Activated CD4-positive, CD25-positive, alpha-beta regulatory T cell treated with anti-CD3 and anti-CD28 coated beads, Interleukin-2, amount 50 U/mL, for 72 hours (primary cell): Measurements from ENCODE around the gene GADL1.

Source experiments
- DNase-seq: peaks from one replicate; pipeline ENCODE4 v3.0.0; 2021

Gene GADL1

DNA sequence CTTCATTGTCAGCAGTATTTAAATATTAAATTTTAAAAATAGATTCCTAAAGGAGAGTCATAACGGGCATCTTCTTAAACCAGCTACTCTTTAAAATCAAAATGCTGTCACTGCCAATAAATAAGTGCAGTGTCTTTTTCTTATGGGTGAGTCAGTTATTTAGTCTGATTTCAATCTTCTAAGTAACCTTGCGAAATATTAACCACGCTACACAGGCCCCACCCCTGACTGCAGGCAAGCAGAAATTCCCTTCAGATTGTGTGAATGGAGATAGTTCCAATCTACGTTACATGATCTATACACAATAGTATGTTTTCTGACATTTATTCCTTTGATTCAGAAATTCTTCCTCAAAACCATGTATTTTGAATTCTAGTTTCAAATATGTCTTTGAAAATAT lies 141.5 kb downstream of the GADL1 start:
- no peak for DNase-seq

DNA sequence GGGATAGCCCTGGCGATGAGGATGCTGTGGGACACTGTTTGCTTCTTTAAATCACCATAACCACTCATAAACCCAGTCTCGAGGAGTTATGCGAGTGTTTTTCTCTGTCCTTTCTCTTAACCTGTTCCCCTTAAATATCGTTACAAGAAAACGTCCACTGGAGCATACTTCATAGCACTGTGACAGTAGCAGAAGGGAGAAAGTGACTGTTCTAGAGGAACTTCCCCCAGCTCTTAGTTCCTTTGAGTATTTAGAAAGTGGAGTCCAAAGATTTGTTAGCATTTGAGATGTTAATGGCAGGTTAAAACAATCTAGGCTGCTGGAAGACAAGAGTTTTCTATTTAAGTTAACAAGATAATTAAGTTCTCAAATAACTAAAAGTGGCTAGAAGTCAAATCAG lies 142.0 kb downstream of the GADL1 start:
- no peak for DNase-seq

DNA sequence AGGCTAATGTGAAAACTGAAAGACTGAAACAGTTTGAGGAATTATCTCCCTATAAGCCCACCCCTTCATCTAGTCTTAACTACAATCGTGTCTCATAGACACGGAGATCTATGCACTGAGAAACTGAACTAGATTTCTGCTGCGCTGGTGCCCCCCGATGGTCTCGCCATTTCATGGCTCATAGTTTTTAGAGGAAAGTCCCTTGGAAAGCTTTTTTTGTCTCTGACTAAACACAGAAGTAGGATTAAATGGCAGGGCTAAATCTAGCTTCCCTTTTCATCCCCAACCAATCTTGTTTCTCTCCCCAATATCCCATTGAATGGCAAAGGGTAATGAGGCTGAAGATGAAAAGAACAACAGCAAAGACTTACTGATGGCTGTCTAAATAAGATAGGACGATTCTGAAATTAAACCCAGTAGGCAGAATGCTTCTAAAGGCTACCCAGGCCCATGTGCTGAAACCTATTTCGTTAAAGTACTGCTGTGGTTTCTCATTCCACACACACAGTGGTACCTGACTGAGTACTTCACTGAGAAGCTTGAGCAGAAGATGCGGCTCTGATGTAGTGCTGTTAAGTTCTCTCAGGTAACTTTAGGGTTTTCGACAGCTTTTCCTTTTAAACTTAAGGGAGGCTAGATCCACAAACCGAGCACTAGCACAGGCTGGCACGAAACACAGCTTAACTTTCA lies 142.7 kb downstream of the GADL1 start:
- DNase-seq: no peak

DNA sequence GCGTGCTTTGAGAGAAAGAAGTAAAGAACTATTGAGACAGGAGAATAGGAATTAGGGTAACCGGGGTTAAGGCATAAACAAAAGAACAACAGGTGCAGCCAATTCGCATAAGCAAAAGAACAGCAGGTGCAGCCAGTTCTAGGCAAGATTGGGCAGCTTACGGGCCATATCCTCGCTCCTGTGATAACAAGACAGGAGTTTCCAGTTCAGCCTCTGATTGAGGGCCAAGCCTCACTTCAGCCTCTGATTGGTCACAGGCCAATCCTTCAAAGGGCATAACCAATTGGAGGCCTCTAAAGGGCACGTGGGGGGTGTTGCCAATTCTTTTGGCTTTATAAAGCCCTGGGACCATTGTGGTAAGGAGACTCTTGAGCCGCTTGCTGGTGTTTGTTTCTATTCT lies 143.5 kb downstream of the GADL1 start:
- no peak for DNase-seq

DNA sequence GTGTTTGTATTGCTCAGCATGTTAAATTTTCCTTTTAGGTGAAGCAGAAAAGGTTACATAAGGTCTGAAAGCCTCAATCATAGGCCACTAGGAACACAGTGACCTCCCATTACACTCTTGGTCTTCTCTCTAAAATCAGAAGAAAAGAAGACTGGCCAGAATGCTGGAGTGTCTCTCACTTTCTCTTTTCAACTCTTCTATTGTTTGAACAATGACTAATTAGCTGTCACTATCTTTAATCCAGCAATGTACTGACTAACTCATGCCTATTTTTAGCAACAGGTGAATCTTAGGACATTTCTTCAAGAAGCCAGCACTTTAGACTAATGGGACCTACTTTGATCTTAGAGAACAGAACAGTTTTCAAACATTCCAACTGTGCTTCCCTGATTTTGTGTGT lies 145.2 kb downstream of the GADL1 start:
- no peak for DNase-seq

DNA sequence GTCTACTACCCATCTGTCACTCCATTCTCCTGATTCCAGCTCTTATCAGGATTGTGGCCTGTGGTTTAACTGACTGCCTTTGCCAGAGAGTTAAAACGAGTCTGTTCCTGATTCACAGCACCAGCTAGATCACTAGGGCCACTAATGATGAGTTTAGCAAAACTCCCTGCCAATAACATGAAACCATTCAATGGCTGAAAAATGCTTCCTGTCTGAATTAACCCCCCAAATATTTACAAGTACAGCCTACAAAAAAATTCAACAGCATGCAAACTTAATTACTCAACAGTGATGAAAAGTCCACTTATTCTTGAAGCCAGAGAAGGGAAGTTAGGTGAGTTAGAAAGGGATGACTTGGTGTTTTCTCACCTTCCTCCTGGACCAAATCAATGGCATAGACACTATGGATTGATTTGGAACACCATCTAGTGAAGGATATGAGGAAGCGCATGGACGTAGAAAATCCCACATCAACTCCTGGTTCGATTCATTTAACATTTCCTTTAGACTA lies 146.6 kb downstream of the GADL1 start:
- no peak for DNase-seq

DNA sequence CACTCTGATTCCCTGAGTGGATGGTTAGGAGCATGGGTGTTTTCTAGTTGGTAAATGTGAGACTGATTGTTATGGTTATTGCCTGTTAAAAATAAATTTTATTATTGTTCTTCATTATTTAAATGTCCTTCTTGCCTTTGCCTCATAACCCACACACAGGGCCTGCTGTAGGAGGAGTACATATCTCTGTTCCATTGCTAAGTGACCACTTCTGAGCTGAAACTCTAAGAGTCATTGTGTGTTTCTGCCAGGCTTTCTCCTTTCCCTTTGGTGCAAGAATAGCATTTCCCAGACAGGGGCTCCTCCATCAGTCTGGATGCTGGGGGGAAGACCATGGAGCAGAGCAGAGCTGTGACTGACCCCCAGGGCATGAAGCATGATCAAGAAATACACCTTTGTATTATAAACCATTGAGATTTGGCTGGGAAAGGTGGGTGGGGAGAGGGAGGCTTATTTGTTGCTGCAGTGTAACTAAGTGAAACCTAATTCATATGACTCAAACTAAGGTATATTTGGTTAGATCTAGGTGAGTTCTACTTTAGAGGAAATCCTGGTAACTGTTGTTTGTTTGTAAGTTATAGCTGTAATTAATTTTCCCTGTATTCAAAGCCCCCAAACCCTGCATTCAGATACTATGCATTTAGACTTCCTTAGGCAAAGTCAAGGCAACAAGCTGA lies 150.7 kb downstream of the GADL1 start:
- DNase-seq: no peak

DNA sequence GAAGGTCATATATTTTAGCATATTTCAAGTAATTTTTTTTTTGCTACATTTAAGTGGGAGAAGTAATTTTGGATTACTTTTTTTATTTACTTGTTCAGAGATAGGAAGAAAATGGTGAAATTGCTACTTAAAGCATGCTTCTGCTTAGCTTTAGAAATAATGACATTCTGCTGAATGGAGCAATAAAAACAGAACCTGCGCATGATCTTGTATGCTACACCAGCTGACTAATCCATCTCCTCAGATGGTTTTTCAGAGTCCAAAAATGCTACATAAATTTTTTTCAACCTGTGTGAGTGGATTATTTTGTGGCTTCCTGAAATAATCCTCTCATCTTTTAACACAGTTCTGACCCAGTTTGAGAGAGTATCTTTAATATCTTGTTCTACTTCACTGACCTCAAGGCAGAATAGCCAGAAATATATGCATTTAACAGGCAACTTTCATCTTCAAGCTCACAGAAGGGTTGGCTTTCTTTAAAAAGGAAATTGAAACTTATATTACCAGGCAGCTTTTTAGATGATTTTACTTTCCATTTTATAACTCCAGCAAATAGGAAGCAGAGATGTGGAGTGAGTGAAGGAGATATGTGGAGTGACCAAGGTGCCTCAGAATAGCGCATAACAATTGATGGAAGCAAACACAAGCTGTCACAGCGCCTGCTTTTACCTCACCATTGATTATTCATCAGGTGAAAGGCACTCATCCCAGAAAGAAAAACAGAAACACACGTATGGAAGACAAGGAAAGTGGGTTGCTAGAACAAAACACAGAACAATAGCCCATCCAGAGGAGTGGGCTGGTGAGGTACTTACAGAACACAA lies 151.5 kb downstream of the GADL1 start:
- DNase-seq: no peak

DNA sequence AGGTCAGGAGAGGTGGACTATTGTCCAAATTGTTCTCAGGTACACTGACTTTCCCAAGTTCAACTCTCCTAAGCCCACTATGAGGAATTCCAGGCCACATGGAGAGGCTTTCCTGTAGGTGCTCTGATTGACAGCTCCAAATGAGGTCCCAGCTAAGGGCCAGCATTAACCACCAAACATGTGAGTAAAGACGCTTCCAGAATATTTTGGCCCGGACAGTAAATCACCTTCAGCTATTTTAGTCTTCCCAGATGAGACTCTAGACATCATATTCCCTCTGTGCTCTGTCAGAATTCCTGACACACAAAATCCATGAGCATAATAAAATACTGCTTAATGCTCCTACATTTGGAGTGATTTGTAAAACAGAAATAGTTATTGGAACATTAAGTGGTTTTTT lies 152.6 kb downstream of the GADL1 start:
- no peak for DNase-seq

DNA sequence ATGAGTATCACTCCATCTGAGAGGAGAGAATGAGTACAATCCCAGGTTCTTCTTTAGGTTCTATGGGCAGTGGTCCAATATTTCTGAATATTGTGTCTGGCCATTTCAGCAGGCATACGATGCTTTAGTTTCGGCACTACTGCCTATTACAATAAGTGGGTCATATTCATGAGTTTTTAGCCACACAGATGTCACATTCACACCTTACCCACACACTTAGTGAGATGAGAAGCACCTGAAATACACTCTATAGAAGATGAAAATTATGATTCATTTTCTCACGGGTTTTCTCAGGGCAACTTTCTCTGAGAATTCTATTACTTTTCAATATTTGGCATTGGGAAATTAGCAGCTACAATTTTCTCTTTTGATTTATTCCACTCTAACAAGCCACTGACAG lies 155.9 kb downstream of the GADL1 start:
- no peak for DNase-seq

DNA sequence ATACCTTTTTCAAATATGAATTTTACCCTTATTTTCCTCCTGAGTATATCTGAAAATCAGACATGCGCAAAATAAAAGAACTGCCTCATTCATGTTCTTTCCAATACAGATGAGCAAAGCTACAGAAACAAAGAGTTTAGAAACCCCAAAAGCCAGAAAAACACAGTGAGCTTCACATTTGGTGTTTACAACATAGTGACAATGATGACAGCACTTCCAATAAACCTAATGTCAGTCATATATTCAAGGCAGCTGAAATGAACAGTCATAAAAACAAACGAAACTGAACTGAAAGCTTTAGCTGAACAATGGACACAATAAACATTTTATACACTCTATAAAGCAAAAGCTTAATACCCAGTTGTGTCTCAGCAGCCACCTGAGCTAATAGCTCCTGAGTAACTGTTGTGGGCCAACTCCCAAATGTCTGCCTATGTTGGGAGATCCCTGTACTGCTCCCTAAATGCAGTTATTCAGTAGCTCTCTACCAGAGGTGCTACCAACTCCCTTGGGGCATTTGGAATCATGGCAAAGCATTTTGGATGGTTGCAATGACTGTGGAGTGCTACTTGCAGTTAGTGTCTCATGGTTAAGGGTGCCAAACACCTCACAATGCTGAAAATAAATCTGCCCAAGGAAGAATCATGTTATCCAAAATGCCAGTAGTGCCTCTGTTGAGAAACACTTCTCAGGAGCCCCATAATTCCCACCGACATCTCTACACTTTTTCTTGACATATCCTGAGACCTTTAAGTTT lies 156.5 kb downstream of the GADL1 start:
- DNase-seq: no peak

DNA sequence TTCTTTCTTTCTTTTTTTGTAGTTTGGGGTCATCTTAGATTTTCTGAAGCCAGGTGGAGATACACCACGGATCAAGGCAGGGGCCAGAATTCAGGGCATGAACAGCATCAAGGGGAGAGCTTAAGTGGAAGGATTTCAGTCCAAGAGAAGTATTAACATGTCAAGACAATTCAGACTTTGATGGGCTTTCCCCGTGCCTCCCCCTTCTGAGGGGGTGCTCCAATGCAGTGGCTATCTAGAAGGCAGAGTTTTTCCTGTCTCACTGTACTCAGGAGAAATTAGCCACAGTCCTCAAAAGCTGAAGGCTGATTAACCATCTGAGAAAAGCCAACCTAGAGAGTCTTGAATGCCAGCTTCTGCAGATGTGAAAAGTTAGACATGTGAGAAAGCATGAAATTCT lies 160.8 kb downstream of the GADL1 start:
- DNase-seq: no peak

DNA sequence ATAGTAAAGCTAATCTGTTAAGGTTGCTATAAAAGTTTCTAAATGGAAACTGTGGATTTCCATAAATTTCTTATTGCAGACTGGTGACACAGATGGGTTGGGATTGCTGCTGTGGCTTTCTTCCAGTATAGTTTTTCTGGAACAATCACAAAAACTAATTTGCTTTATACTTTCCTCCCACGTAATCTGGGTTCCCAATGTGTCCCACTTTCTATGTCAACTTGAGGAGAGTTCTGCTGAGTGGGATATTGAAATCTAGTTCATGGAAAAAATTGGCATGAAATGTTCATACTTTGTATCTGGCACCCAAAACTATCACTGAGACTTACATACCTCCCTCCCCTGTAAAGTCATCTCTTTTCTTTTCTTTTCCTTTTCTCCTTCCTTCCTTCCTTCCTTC lies 161.3 kb downstream of the GADL1 start:
- no peak for DNase-seq

DNA sequence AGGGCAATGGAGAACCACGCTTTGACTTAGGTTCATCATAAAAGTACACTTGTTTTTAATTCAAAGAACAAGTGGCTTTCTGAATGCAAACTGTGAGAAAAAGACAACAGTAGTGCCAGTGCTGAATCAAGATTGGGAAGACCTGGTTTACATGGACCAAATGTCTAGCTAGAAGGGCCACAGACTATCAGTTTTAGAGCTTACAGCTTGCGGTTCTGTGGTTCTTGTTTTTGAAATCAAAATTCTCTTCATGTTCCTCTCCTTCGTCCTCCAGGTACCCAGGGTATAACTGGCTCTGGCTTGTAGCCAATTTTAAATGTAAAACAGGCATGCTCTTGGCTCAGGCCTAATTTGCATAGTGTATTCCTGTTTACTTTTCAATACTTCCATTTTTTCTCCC lies 163.5 kb downstream of the GADL1 start:
- DNase-seq: no peak

DNA sequence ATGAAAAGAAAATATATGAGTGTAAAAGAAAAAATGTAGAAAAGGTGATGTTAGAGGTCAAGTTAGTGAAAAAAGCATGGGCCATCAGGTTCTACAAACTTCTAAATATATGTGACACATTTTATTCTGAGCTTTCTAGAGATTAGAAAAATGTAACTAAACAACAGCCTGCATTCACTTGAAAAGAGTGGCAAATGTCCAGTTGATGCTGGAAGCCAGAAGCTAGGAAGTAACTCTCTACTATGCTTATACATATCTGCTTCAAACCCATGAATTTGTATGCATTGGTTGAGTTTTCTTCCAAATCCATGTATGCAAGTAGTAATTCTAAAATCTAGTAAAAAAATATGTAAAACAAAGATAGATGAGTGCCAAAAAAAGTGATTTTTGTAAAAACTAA lies 164.5 kb downstream of the GADL1 start:
- no peak for DNase-seq

DNA sequence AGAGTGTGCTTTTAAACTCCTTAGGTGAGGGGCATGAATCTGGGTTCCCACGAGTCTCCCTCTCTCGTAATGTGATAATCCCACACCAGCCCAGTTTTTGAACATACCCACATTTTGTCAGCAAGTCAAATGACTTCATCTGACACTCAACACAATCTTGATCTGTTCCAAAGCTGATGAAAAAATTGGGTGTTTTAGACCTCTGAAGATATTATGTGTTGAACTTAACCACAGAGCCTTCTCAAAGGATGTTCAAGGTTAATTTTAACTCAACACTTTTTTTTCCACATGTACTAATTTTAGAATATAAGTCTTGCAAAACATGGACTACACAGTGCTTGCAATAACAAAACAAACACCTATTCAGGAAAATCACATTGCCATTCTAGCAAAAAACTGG lies 164.9 kb downstream of the GADL1 start:
- no peak for DNase-seq

DNA sequence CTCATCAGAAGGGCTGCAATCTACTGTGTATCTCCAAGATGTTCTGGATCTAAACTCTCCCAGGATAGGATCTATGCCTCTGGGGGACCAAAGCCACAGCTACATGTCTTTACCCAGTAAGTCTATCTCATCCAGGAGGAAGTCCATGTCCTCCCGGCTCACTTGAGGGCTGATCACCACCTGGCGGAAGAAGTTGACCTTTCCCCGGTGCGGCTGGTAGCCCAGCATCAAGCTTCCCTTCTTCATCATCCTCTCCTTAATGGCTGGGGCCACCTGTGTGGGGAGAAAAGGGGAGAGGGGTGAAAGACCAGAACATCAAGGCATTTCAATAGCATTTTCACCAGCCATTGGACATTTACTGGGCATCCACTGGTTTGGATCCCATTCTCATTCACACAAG lies 166.3 kb downstream of the GADL1 start:
- DNase-seq: no peak

DNA sequence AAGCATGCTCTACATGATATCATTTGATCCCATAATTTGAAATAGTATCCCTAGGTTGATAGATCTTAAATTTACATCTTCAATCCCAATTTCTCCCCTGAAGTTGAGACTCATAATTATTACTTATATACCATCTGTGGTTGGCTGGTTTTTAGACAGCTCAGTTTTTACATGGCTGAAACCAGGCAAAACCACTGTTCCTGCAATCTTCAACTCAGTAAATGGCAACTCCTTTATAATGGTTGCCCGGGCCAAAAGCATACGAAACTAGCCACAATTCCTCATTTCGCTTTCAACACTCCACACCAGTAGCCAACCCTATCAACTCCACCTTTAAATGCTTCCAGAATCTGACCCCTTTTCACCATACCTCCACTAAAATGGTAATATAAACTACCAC lies 169.6 kb downstream of the GADL1 start:
- DNase-seq: no peak

DNA sequence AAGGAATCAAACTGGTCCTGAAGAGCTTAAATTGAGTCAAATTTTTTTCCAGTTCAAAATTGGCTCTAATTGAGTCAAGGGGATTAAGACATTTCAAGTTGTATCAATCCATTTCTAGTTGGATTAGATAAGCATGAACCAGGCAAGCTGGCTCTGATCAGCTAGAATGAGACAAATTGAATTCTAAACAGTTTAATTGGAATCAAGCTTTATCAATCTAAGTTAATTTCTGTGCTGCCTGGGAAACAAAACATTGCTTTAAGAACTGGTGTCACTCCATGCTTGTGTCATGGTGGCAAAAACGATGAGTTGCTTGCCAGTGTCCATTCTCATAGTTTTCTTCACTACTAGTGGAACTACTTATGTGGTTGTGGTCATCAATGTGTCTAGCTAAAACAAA lies 171.2 kb downstream of the GADL1 start:
- no peak for DNase-seq

DNA sequence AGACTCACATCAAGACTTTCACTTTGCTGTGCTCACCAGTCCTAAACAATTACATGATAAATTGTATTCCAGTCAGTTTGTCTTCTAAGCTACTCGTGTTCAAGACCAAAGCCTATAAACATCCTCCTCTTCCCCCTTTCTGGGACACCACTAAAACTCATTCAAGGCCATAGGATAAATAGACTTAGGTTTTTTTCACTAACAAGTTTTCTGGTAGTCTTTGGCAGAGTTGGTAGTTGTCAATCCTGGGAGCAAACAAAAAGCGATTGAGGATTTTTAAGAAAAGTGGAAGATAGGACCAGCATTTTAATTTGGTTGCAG lies 173.2 kb downstream of the GADL1 start:
- no peak for DNase-seq

DNA sequence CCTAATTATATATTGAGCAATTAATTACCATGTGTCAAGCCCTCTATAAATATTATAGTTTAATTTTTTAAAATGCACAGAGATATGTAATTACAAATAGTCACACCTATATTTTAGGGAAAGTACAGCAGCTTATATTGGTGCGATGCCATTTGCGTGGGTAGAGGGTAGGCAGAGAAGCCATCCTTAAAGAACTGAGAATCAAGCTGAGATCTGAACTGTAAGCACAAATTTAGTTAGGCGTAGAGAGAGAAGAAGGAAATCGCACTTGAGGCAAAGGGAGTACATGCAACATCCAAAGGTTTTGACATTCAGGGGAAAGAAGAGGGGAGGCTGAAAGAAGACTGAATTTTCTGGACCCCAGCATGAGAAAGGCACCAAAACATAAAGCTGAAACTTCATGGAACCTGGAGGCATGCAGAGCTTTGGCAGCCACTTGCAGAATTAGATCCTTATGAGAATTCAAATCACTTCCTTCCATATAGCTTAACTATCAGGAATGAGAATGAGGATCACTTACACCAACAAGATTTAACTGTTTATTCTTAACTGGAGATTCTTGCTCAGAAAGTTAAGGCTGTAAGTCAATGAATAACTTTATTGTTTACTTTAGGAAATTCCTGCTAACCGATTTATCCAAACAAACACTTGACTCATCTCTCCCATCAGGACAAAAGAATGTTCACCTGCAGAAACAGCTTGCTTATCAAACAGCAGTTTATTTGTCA lies 173.7 kb downstream of the GADL1 start:
- no peak for DNase-seq

DNA sequence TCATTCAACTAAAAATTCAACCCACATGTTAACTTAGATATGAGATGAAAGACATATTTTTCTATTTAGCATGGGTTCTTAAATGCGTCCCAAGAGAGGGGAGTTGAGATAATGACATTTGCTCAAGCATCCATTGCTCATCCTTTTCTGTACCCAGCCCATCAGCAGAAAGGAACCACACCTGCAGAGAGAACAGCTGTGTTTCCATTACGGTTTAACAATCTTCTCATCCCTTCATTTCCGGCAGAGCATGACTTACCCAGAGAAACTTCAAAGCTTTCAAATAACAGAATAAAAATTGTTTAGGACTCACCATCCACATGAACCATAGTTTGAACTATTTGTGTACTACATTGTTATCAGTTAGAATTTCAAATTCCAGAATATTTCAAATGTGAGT lies 174.9 kb downstream of the GADL1 start:
- no peak for DNase-seq
